Spleen (tissue), 11 donors: ENCODE data around the gene KRT71. TPM values are rescaled to one million over a fixed set of nuclear protein-coding genes. Genes with fewer than 3 reads are reported as not detected.

Experiments
- DNase-seq: peaks from one replicate; pipeline ENCODE4 v3.0.0-alpha.2; 2020
- H3K27ac ChIP-seq, 8 donors: fragments of 200-600 bp; sonication (generic) in 7 of 8; 1 replicate in 4 of 8; 2 replicates in 4 of 8; pipeline versions ENCODE4 v1.5.0 to v1.8.0; 2016 to 2021; ENCODE audit warnings: inconsistent platforms in 4 of 8, mild to moderate bottlenecking in 4 of 8, moderate library complexity in 1 of 8
- H3K27me3 ChIP-seq, 7 donors: fragments of 200-600 bp; sonication (generic) in 6 of 7; replicated peaks in 1 of 7; 1 replicate in 4 of 7; 2 replicates in 3 of 7; pipeline versions ENCODE4 v1.5.0 to v1.8.0; 2016 to 2021; ENCODE audit warnings: inconsistent platforms in 3 of 7, mild to moderate bottlenecking in 1 of 7
- H3K36me3 ChIP-seq, 6 donors: fragments of 200-600 bp; sonication (generic) in 5 of 6; 1 replicate in 4 of 6; 2 replicates in 2 of 6; pipeline versions ENCODE4 v1.5.0 to v1.8.0; 2016 to 2021; ENCODE audit warnings: inconsistent platforms in 2 of 6
- H3K4me1 ChIP-seq, 6 donors: fragments of 200-600 bp; sonication (generic) in 5 of 6; 1 replicate in 3 of 6; 2 replicates in 3 of 6; pipeline versions ENCODE4 v1.5.0 to v1.8.0; 2016 to 2021; ENCODE audit warnings: inconsistent platforms in 3 of 6
- H3K4me3 ChIP-seq, 8 donors: fragments of 200-600 bp; sonication (generic) in 7 of 8; 1 replicate in 4 of 8; 2 replicates in 4 of 8; pipeline versions ENCODE4 v1.5.0 to v1.8.0; 2016 to 2021; ENCODE audit warnings: inconsistent platforms in 4 of 8, mild to moderate bottlenecking in 4 of 8, moderate library complexity in 2 of 8
- H3K9me3 ChIP-seq, 8 donors: fragments of 200-600 bp; sonication (generic) in 7 of 8; 1 replicate in 4 of 8; 2 replicates in 4 of 8; pipeline versions ENCODE4 v1.5.0 to v1.8.0; 2016 to 2021; ENCODE audit warnings: inconsistent platforms in 4 of 8
- CTCF ChIP-seq, 11 experiments: fragments of 200-600 bp in 7 of 11; fragments of 450-650 bp in 4 of 11; sonication (generic) in 4 of 11; IDR thresholded peaks in 8 of 11; conservative IDR thresholded peaks in 3 of 11; 1 replicate in 7 of 11; 2 replicates in 4 of 11; pipeline versions ENCODE4 v1.4.0 to v1.8.0; 2016 to 2021; ENCODE audit warnings: antibody characterized with exemption in 11 of 11, inconsistent platforms in 4 of 11, mild to moderate bottlenecking in 1 of 11
- POLR2A ChIP-seq, 3 donors: fragments of 450-650 bp; IDR thresholded peaks; one replicate each; pipeline ENCODE4 v1.5.1; 2017; ENCODE audit warnings: antibody characterized with exemption in 3 of 3, mild to moderate bottlenecking in 1 of 3
- POLR2AphosphoS5 ChIP-seq, 3 donors: sonication (generic); formaldehyde crosslinking; IDR thresholded peaks; one replicate each; pipeline ENCODE4 v1.5.1; 2017; ENCODE audit warnings: antibody characterized with exemption in 3 of 3
- WGBS, 5 donors: extraction: QIAGEN DNeasy Blood & Tissue Kit in 3 of 5; methylation state at CpG; one replicate each; pipeline versions ENCODE4 v1.1.5 to v1.1.7; 2013 to 2018; 5-methylcytosine and 5-hydroxymethylcytosine counted together
- intact Hi-C: fragments of 100-400 bp; cut with DNase I; formaldehyde crosslinking; loops from one replicate; pipeline ENCODE4 v1.15.0; 2023; ENCODE audit warnings: low total_unique reads
- polyA plus RNA-seq, 3 donors: library from polyadenylated mRNA; stranded (reverse); fragments of 200-250 nt; gene quantifications; one replicate each; pipeline ENCODE4 v1.2.1, GENCODE V29; 2013
- total RNA-seq, 7 donors: library from RNA; depleted of rRNA in 3 of 7; stranded (reverse); fragments of >200 nt in 3 of 7; fragmentation: NEBNext Ultra II Directional in 4 of 7; extraction: Animal tissue kit (Norgen Biotek cat#: 25700) in 4 of 7; gene quantifications; one replicate each; pipeline versions ENCODE4 v1.1.0 to v1.2.1, GENCODE V29; 2016 to 2021
- donor health status: healthy with polysubstance abuse.
- donor health status: DM: no; HTN: no; CAD: no; lungs with moderate emphysema.
- donor health status: DM: no; HTN: no; CAD: no.
- donor health status: Bipolar disorder and iron deficiency.
- donor health status: healthy.
- donor health status: DM: no; HTN: no; CAD: no.
- donor health status: DM: yes; HTN: yes; CAD: no.

The KRT71 gene
- total and polyA plus RNA-seq, 10 donors: not detected

- Histone ChIP-seq H3K27me3 (peaks cover 0 to 21% (median 0%) of the 10 kb centered on the region in 7 donors), H3K4me1 (peaks cover 0 to 8% (median 0%) of the 10 kb centered on the region in 6 donors), H3K36me3 (no peaks in the 10 kb centered on the region), H3K27ac (no peak overlapping the region), H3K9me3 (no peaks in the 10 kb centered on the region), H3K4me3 (no peak overlapping the region)
- intact Hi-C loops: loop anchor here (5.0 to 10.0 kb wide), 3 partner anchors 281 to 394 kb away; no protein-coding TSS in a partner anchor
- DNase-seq: peak; percentile 47
- WGBS, 5 donors: 75 to 82% (median 77%) methylated on average over 5 to 7 of the region's 7 CpGs
- TF ChIP-seq POLR2AphosphoS5 (IDR thresholded peaks at IDR 0.05) (no peak), CTCF (IDR thresholded peaks at IDR 0.05 in 8 of 11, conservative IDR thresholded peaks at IDR 0.05 in 3 of 11) (no peak), POLR2A (IDR thresholded peaks at IDR 0.05) (no peak)
These were observed 28.1 kb upstream of the KRT71 start for GRCh38 chr12:52581066-52581465.

- TF ChIP-seq POLR2AphosphoS5 (IDR thresholded peaks at IDR 0.05) (no peak), CTCF (IDR thresholded peaks at IDR 0.05 in 8 of 11, conservative IDR thresholded peaks at IDR 0.05 in 3 of 11) (no peak), POLR2A (IDR thresholded peaks at IDR 0.05) (no peak)
- peak; percentile 62 for DNase-seq
- no peak overlapping the region for H3K4me3 ChIP-seq
- no peak overlapping the region for H3K27ac ChIP-seq
- WGBS, 5 donors: 55 to 67% (median 56%) methylated on average over 1 of the region's 1 CpG
- H3K36me3 ChIP-seq: no peaks in the 10 kb centered on the region
- H3K9me3 ChIP-seq: no peaks in the 10 kb centered on the region
- peaks cover 0 to 8% (median 0%) of the 10 kb centered on the region in 6 donors for H3K4me1 ChIP-seq
- intact Hi-C loops: loop anchor here (5.0 to 10.0 kb wide), 3 partner anchors 282 to 394 kb away; no protein-coding TSS in a partner anchor
- peaks cover 0 to 21% (median 0%) of the 10 kb centered on the region in 7 donors for H3K27me3 ChIP-seq
These were observed 27.6 kb upstream of the KRT71 start for GRCh38 chr12:52580496-52580895.

GRCh38 chr12:52579468-52580465 lies 26.8 kb upstream of the KRT71 start:
- H3K4me3 ChIP-seq: no peak overlapping the region
- H3K9me3 ChIP-seq: no peaks in the 10 kb centered on the region
- no peak for TF ChIP-seq POLR2AphosphoS5 (IDR thresholded peaks at IDR 0.05)
- no peak for TF ChIP-seq CTCF (IDR thresholded peaks at IDR 0.05 in 8 of 11, conservative IDR thresholded peaks at IDR 0.05 in 3 of 11)
- no peak for TF ChIP-seq POLR2A (IDR thresholded peaks at IDR 0.05)
- H3K27ac ChIP-seq: no peak overlapping the region
- H3K36me3 ChIP-seq: no peaks in the 10 kb centered on the region
- peaks cover 0 to 8% (median 0%) of the 10 kb centered on the region in 6 donors for H3K4me1 ChIP-seq
- DNase-seq: peak; percentile 54
- H3K27me3 ChIP-seq: peaks cover 0 to 21% (median 0%) of the 10 kb centered on the region in 7 donors
- intact Hi-C loops: loop anchor here (5.0 to 10.0 kb wide), 3 partner anchors 283 to 395 kb away; no protein-coding TSS in a partner anchor
- 72 to 83% (median 77%) methylated on average over 9 to 10 of the region's 10 CpGs for WGBS, 5 donors

- H3K4me3 ChIP-seq: no peak overlapping the region
- no peak for TF ChIP-seq POLR2A (IDR thresholded peaks at IDR 0.05)
- TF ChIP-seq POLR2AphosphoS5 (IDR thresholded peaks at IDR 0.05): no peak
- TF ChIP-seq CTCF (IDR thresholded peaks at IDR 0.05 in 8 of 11, conservative IDR thresholded peaks at IDR 0.05 in 3 of 11): no peak
- peaks cover 0 to 8% (median 0%) of the 10 kb centered on the region in 6 donors for H3K4me1 ChIP-seq
- no peak overlapping the region for H3K27ac ChIP-seq
- intact Hi-C loops: no loop called here
- no peaks in the 10 kb centered on the region for H3K36me3 ChIP-seq
- peaks cover 0 to 27% (median 0%) of the 10 kb centered on the region in 7 donors for H3K27me3 ChIP-seq
- H3K9me3 ChIP-seq: no peaks in the 10 kb centered on the region
- DNase-seq: no peak
- WGBS, 5 donors: 78 to 94% (median 83%) methylated on average over 3 of the region's 3 CpGs
These were observed 25.5 kb upstream of the KRT71 start for GRCh38 chr12:52578469-52578868.
